Measurements from ENCODE around the gene LDLRAD4.
A peak's percentile ranks its signal among the peaks of the same experiment; 100 is the strongest.

Gene LDLRAD4

DNA sequence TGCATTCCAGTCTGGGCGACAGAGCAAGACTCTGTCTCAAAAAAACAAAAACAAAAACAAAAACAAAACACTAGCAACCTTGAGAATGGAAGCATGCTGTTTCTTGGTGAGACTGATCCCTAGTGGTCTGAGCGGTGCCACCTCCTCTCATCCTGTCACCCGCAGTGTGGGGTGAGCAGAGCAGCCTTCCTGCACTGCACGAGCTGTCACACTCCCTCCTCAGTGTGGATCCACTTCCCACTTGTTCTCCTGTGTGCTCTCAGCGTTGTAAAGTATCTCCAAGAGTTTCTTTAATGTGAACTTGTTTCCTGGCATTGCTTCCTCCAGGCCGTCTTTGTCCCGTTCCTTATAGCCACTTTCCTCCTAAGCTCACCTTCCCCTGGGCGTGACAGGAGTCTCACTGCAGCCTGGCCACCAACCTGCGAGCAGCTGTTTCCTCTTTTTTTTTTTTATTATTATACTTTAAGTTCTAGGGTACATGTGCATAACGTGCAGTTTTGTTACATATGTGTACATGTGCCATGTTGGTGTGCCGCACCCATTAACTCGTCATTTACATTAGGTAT, 287.3 kb downstream of the LDLRAD4 start:
- H3K4me3 ChIP-seq (replicated peaks; ENCODE audit: insufficient read depth, low read length) = no peak overlapping the region
- no peak for DNase-seq (ENCODE audit: low read depth in 1 of 2, low spot score in 1 of 2)
- TF ChIP-seq POLR2AphosphoS5 (IDR thresholded peaks at IDR 0.05; ENCODE audit: low read depth) (no peak), SPI1 (IDR thresholded peaks at IDR 0.05; ENCODE audit: borderline replicate concordance, low read depth) (no peak), GABPA (IDR thresholded peaks at IDR 0.05; ENCODE audit: low read depth) (no peak)
- TF ChIP-seq, protein P1, sequence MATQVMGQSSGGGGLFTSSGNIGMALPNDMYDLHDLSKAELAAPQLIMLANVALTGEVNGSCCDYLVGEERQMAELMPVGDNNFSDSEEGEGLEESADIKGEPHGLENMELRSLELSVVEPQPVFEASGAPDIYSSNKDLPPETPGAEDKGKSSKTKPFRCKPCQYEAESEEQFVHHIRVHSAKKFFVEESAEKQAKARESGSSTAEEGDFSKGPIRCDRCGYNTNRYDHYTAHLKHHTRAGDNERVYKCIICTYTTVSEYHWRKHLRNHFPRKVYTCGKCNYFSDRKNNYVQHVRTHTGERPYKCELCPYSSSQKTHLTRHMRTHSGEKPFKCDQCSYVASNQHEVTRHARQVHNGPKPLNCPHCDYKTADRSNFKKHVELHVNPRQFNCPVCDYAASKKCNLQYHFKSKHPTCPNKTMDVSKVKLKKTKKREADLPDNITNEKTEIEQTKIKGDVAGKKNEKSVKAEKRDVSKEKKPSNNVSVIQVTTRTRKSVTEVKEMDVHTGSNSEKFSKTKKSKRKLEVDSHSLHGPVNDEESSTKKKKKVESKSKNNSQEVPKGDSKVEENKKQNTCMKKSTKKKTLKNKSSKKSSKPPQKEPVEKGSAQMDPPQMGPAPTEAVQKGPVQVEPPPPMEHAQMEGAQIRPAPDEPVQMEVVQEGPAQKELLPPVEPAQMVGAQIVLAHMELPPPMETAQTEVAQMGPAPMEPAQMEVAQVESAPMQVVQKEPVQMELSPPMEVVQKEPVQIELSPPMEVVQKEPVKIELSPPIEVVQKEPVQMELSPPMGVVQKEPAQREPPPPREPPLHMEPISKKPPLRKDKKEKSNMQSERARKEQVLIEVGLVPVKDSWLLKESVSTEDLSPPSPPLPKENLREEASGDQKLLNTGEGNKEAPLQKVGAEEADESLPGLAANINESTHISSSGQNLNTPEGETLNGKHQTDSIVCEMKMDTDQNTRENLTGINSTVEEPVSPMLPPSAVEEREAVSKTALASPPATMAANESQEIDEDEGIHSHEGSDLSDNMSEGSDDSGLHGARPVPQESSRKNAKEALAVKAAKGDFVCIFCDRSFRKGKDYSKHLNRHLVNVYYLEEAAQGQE (IDR thresholded peaks at IDR 0.05; ENCODE audit: insufficient replicate concordance, low read depth) = no peak
- TF ChIP-seq, protein P2, sequence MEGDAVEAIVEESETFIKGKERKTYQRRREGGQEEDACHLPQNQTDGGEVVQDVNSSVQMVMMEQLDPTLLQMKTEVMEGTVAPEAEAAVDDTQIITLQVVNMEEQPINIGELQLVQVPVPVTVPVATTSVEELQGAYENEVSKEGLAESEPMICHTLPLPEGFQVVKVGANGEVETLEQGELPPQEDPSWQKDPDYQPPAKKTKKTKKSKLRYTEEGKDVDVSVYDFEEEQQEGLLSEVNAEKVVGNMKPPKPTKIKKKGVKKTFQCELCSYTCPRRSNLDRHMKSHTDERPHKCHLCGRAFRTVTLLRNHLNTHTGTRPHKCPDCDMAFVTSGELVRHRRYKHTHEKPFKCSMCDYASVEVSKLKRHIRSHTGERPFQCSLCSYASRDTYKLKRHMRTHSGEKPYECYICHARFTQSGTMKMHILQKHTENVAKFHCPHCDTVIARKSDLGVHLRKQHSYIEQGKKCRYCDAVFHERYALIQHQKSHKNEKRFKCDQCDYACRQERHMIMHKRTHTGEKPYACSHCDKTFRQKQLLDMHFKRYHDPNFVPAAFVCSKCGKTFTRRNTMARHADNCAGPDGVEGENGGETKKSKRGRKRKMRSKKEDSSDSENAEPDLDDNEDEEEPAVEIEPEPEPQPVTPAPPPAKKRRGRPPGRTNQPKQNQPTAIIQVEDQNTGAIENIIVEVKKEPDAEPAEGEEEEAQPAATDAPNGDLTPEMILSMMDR (IDR thresholded peaks at IDR 0.05; ENCODE audit: insufficient read depth, low read length) = no peak
- no peak overlapping the region for H3K27ac ChIP-seq (replicated peaks)
- H3K27me3 ChIP-seq (ENCODE audit: insufficient read depth, poor library complexity, severe bottlenecking) = no peaks in the 10 kb centered on the region

DNA sequence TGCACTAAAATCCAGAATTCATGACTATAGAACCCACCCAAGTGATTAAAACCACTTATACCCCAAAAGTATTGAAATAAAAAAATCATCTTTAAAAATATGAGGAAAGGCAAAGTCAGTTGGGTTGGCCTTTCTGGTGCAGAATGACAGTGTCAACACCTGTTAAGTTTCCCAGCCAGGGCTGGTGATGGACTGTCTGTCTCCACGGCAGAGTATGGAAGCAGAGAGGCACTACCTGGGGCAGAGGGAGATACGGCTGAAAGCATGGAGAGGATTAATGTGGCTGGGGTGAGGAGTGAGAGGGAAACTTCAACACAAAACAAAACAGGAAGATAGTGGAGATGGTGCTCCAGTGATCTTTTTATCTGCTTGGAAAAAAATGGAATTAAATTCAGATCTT, 292.0 kb downstream of the LDLRAD4 start:
- Histone ChIP-seq H3K27me3 (ENCODE audit: insufficient read depth, poor library complexity, severe bottlenecking) (no peaks in the 10 kb centered on the region), H3K4me3 (replicated peaks; ENCODE audit: insufficient read depth, low read length) (no peak overlapping the region), H3K27ac (replicated peaks) (no peak overlapping the region)
- TF ChIP-seq GABPA (IDR thresholded peaks at IDR 0.05; ENCODE audit: low read depth) (no peak), SPI1 (IDR thresholded peaks at IDR 0.05; ENCODE audit: borderline replicate concordance, low read depth) (no peak), POLR2AphosphoS5 (IDR thresholded peaks at IDR 0.05; ENCODE audit: low read depth) (no peak)
- TF ChIP-seq, protein P1 (IDR thresholded peaks at IDR 0.05; ENCODE audit: insufficient replicate concordance, low read depth) = no peak
- TF ChIP-seq, protein P2 (IDR thresholded peaks at IDR 0.05; ENCODE audit: insufficient read depth, low read length) = no peak
- no peak for DNase-seq (ENCODE audit: low read depth in 1 of 2, low spot score in 1 of 2)

DNA sequence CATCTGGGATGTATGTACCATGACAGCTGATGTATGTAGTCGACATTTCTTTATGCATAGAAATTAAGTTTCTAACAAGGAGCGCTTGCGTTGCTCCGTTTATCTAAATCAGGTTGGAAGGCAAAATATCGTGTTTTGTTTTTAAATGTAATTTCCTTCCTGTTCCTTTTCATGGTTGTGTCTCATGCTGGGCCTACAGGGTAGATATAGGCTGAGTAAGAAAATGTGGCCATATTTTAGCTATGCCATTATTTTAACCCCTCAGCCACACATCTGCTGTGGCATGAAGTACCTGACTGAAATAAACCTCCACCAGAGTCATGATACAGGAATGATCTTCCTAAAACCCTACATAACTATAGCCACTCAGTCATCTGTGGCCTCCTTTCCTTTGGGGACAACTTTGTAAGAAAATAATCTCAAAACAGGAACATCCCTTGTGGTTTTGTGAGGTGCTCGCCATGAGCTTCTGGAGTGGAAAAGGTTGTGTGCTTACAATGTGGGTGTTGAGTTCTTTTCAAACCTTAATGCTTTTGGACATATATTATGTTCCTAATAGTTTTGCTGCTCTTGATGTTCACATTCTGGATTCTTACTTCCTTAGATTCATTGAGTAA, 293.5 kb downstream of the LDLRAD4 start:
- TF ChIP-seq SPI1 (IDR thresholded peaks at IDR 0.05; ENCODE audit: borderline replicate concordance, low read depth) = no peak
- TF ChIP-seq, protein P1 (IDR thresholded peaks at IDR 0.05; ENCODE audit: insufficient replicate concordance, low read depth) = no peak
- TF ChIP-seq POLR2AphosphoS5 (IDR thresholded peaks at IDR 0.05; ENCODE audit: low read depth) = no peak
- no peak for TF ChIP-seq GABPA (IDR thresholded peaks at IDR 0.05; ENCODE audit: low read depth)
- TF ChIP-seq, protein P2 (IDR thresholded peaks at IDR 0.05; ENCODE audit: insufficient read depth, low read length) = no peak
- no peaks in the 10 kb centered on the region for H3K27me3 ChIP-seq (ENCODE audit: insufficient read depth, poor library complexity, severe bottlenecking)
- no peak overlapping the region for H3K4me3 ChIP-seq (replicated peaks; ENCODE audit: insufficient read depth, low read length)
- peak in 1 of 2 experiments; percentile 31 for DNase-seq (ENCODE audit: low read depth in 1 of 2, low spot score in 1 of 2)
- H3K27ac ChIP-seq (replicated peaks) = no peak overlapping the region

Measured in HL-60 (cell line).